GM12875 (cell line): Measurements from ENCODE around the gene KIAA0319L.

Experiments
- H3K4me3 ChIP-seq: one replicate; pipeline ENCODE4 v1.5.1; 2011; ENCODE audit warnings: low read depth, low read length, control low read depth
- TF ChIP-seq, protein P1 (sequence below): IDR thresholded peaks from 2 replicates; pipeline ENCODE4 v1.5.1; 2011; ENCODE audit warnings: low read depth, mild to moderate bottlenecking, control low read depth, inconsistent platforms, low read length, moderate library complexity, borderline replicate concordance; ENCODE audit not compliant: insufficient read depth

KIAA0319L gene

DNA sequence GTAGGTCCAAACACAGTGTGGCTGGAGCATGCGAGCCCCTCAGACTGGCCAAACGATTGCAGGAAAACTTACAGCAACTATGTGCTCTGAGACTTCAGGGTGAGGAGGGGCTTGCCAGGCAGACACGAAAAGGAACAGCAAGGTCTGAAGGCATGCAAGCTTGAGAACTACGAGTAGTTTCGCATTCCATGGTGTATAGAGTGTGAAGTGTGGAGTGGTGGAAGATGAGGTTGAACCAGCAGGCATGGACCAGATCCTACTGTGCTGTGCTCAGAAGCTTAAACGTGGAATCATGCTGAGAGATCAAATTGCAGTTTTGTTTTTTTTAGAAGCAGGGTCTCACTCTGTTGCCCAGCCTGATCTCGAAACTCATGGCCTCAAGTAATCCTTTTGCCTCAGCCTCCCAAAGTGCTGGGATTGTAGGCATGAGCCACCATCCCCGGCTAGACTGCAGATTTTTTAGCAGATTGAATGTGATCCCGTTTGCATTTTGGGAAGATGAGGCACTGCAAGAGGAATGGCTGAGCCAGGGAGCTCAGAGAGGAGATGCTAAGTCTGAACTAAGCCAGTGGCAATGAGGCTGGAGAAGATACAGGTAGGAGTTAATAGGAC lies 10.8 kb upstream of the KIAA0319L start:
- TF ChIP-seq, protein P1, sequence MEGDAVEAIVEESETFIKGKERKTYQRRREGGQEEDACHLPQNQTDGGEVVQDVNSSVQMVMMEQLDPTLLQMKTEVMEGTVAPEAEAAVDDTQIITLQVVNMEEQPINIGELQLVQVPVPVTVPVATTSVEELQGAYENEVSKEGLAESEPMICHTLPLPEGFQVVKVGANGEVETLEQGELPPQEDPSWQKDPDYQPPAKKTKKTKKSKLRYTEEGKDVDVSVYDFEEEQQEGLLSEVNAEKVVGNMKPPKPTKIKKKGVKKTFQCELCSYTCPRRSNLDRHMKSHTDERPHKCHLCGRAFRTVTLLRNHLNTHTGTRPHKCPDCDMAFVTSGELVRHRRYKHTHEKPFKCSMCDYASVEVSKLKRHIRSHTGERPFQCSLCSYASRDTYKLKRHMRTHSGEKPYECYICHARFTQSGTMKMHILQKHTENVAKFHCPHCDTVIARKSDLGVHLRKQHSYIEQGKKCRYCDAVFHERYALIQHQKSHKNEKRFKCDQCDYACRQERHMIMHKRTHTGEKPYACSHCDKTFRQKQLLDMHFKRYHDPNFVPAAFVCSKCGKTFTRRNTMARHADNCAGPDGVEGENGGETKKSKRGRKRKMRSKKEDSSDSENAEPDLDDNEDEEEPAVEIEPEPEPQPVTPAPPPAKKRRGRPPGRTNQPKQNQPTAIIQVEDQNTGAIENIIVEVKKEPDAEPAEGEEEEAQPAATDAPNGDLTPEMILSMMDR = no peak
- H3K4me3 ChIP-seq = no peak overlapping the region

DNA sequence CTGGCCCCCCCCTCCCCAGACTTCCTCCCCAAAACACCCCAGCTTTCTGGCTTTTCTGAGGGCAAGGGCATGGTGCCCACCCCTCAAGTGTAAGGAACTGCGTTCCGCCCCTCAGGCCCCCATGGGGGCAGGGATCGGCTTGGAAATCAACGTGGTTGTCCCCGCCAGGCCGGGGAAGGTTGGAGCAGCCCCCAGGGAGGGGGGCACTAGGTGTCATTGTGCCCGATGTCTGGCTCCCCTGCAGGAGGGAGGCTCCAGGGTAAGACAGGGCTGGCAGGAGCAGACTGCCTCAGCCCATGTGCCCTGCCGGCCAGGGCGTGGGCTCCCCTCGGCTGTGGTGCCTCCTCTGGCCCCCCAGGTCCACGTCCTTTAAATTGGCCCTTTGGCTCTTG lies 8.5 kb upstream of the KIAA0319L start:
- H3K4me3 ChIP-seq = no peak overlapping the region
- TF ChIP-seq, protein P1 = no peak

DNA sequence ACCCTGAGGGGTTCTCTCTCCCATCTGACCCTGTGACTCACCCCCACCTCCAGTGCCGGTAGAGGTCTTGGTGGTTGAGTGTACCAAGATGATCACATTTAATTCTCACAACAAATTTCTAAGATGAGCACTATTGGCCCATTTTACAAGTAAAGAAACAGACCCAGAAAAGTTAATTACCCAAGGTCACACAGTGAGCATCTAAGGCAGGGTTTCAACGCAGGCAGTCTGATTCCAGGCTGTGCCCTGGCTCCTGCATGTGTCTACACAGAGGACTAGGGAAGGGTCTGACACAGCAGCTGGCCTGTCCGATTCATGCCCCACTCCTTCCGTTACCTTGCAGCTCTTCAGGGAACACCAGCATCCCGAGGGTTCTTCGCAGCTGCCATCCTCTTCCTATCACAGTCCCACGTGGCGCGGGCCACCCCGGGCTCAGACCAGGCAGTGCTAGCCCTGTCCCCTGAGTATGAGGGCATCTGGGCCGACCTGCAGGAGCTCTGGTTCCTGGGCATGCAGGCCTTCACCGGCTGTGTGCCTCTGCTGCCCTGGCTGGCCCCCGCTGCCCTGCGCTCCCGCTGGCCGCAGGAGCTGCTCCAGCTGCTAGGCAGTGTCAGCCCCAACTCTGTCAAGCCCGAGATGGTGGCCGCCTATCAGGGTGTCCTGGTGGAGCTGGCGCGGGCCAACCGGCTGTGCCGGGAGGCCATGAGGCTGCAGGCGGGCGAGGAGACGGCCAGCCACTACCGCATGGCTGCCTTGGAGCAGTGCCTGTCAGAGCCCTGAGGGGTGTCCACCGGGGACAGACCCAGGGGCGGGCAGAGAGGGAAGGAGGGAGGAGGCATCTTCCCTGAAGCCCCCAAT lies 7.9 kb upstream of the KIAA0319L start:
- TF ChIP-seq, protein P1 = no peak
- no peak overlapping the region for H3K4me3 ChIP-seq

DNA sequence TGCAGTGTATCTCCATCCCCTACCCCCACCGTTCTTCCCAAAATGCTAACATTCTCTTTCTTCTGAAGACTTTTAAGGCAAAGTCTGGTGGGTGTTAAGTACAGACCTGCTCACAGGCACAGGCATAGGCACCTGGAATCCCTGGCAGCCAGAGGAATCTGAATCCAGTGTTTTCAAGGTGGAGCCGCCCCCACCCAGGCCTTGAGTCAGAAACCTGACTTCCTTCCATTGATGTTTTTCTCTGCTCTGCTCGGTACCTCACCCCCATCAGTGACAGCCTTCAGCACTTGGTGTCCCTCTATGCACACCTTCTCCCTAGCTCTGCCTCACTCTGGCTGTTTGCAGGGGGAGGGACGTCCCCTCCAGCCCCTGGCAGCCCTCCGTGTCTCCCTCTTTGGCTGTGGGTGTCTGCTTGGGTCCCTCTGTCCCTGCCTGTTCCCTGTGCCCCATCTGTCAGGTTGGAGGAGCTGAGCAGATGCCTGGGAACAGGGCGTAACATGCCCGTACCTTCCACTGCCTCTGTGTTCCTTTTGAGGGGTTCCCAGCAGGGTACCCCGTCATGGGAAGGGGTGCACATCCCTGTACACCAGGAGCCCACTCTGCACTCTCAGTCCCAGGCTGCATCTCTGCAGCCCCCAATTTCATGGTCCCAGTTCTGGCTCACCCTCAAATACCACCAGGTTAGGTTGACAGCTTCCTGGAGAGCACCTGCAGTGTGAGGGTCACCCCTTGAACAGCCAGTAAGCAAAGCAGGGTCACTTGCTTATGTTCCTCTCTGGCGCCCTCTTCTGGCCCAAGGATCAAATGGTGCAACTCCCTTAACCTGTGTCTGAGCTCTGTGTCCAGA lies 7.1 kb upstream of the KIAA0319L start:
- TF ChIP-seq, protein P1 = peak; percentile 86

DNA sequence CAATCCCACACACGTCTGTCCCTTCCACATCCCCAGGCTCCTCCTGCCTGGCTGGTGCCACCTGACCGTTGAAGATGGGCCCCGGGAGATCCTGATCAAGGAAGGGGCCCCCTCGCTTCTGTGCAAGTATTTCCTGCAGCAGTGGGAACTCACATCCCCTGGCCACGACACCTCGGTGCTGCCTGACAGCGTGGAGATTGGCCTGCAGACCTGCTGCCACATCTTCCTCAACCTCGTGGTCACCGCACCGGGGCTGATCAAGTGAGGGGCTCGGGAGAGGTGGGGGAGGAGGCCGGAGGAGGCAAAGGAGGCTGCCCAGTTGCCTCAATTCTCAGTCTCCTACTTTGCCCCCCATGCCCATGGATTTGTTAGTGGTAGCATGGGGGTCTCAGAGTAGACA lies 6.0 kb upstream of the KIAA0319L start:
- TF ChIP-seq, protein P1 = no peak
- no peak overlapping the region for H3K4me3 ChIP-seq

More for the DNA sequence above, 7.1 kb upstream of the KIAA0319L start:
- no peak overlapping the region for H3K4me3 ChIP-seq

DNA sequence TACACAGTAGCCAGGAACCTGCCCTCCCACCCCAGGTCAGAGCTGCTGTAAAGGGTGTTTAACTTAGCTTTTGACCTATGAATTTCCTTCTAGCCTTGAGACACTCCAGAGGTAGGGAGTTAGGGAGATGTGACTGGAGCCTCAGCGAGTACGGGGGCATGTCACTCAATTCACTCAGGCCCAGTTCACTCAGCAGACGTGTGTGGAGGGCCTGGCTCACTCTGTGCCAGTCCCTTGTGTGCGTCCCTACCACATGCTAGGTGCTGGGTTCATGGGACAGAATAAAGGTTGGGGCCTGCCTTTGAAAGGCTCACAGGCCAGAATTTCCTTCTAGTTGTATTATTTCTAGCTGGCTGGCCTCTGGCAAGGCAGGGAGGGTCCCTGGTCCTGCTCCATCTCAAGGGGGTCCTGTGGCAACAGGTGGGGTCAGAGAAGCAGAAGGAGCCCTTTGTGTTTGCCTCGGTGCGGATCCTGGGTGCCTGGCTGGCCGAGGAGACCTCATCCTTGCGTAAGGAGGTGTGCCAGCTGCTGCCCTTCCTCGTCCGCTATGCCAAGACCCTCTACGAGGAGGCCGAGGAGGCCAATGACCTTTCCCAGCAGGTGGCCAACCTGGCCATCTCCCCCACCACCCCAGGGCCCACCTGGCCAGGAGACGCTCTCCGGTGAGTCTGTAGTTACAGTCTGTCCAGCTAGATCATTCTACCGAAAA lies 4.9 kb upstream of the KIAA0319L start:
- no peak overlapping the region for H3K4me3 ChIP-seq
- TF ChIP-seq, protein P1 = no peak
